Pulmonary artery endothelial cell (primary cell): ENCODE measurements around the gene ZNF573. TPM values are rescaled to one million over a fixed set of nuclear protein-coding genes. Genes with fewer than 3 reads are reported as not detected.
"Not testable (repeated sequence)": the region's sequence is repeated elsewhere in the genome, so short reads cannot be mapped to it uniquely, and the experiment has no call there.

Experiments
- DNase-seq: peaks from one replicate; pipeline ENCODE4 v3.0.0-alpha.2; 2011; ENCODE audit warnings: low read depth, low spot score
- total RNA-seq: library from RNA; depleted of rRNA; stranded (reverse); fragments of >200 nt; gene quantifications from 2 replicates; pipeline ENCODE4 v1.2.3, GENCODE V29; 2014

ZNF573 gene
- total RNA-seq: 3.8 and 4.5 TPM in 2 replicates

- peak; percentile 56 for DNase-seq
These were observed at the start of gene ZNF573 for GRCh38 chr19:37779127-37780005. ZNF573 (minus strand) TSS chr19:37779586; CDS start chr19:37773729, 5,857 bp downstream.

DNA sequence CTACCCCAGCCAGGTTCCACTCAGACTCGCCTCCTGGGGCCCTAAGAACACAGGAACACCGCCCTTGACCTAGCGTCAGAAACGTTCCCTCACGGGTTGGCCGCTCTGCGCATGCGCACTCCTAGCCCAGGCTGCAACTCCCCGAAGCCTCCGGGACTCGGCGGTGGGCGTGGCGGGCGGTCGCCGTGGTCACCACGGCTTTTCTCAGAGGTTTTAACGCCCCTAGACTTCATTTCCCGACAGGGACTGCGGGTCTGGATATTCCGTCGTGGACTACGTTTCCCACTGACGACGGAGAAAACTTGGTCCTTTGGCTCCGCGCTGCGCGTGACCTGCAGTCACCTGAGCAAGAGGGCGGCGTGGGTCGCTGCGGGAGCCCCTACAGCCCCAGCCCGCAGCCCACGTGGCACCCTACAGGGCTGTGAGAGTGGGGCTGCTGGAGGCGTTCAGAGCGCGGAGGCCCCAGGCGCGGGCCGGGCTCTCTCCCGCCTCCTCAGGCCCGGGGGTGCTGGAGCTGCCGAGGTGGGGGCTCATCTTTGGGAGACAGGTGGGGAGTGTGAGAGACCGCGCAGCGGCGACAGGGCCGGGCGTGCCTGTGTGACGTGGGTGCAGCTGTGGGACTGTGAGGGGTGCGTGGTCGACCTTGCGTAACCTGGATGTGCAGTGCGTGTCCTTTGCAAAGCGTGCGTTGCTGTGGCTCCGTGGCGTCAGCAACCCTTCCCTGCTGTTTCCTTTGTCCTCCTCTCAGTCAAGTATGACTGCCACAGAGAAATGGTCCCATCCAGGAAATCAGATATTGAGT is 38.0 kb upstream of the ZNF573 start:
- DNase-seq: no peak

DNA sequence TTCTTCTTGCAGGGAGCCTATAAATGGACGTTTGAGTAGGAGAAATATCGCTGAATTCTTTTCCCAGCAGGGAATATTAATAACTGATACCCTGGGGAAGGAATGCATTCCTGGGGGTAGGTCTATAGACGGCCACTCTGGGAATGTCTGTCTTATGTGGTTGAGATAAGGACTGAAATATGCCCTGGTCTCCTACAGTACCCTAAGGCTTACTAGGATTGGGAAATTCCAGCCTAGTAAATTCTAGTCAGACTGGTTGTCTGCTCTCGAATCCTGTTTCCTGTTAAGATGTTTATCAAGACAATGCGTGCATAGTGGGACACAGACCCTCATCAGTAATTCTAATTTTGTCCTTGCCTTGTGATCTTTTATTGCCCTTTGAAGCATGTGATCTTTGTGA is 36.2 kb upstream of the ZNF573 start:
- DNase-seq: not testable (repeated sequence)

- no peak for DNase-seq
These were observed 34.0 kb upstream of the ZNF573 start for GRCh38 chr19:37813340-37813739.

GRCh38 chr19:37809366-37809765 is 30.0 kb upstream of the ZNF573 start:
- DNase-seq: no peak

GRCh38 chr19:37803249-37803840 is 24.0 kb upstream of the ZNF573 start:
- DNase-seq: no peak

- no peak for DNase-seq
These were observed 11.0 kb upstream of the ZNF573 start for GRCh38 chr19:37790244-37790925.

DNA sequence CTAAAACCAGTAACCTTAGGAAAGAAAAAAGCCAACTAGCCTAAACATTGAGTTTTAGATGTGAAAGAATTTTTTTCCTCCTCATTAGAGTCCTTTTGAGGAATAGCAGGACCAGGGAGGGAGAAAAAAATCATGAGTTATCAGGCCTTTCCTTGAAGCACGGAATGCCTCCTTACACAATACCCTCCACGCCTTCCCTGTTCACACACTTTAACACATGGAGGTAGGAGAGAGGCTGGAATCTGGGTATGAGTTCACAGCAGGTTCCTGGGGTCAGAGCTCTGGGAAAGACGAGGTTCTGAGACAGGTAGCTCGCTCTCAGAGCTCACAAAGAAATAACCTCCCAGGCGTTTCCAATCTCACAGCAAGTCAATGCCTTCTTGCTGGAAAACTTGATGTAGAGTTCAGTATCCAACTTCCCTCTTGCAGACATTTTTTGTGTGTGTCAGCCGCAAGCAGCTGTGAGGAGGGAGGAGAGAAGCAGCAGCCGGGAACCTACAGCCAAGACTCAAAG is 716 bp downstream of the ZNF573 start:
- DNase-seq: no peak

GRCh38 chr19:37770985-37771384 is 8.4 kb downstream of the ZNF573 start:
- DNase-seq: no peak

DNA sequence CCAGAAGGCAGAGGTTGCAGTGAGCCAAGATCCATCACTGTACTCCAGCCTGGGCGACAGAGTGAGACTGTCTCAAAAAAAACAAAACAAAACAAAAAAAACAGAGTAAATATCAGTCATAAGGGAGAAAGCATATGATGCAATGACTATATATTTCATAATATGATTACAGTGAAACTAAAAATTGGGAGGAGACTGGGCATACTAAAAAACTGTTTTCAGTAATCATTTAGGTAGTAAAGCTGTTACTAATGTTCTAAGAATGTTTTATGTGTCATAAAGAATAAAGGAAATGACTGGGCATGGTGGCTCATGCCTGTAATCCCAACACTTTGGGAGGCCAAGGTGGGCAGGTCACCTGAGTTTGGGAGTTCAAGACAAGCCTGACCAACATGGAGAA is 15.9 kb downstream of the ZNF573 start:
- DNase-seq: no peak

GRCh38 chr19:37757683-37758082 is 21.7 kb downstream of the ZNF573 start:
- DNase-seq: not testable (repeated sequence)

GRCh38 chr19:37738371-37738770 is 41.0 kb downstream of the ZNF573 start:
- no peak for DNase-seq

- no peak for DNase-seq
These were observed 54.2 kb downstream of the ZNF573 start for GRCh38 chr19:37725181-37725580.

DNA sequence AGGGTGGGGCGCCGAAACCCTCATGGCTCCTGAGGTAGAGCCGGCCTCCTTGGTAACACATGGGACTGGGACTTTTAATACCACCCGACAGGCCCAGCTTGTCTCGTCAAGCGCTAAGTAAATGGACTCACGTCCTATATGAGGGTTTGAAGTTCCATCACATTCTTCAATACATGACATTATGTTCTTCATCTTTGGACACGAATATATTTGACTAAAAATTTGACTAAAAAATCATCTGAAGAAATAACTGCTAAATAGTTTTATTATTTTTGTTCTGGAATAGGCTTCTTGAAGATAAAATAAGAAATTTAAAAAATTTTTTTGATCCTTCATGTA is 59.5 kb downstream of the ZNF573 start:
- no peak for DNase-seq

DNA sequence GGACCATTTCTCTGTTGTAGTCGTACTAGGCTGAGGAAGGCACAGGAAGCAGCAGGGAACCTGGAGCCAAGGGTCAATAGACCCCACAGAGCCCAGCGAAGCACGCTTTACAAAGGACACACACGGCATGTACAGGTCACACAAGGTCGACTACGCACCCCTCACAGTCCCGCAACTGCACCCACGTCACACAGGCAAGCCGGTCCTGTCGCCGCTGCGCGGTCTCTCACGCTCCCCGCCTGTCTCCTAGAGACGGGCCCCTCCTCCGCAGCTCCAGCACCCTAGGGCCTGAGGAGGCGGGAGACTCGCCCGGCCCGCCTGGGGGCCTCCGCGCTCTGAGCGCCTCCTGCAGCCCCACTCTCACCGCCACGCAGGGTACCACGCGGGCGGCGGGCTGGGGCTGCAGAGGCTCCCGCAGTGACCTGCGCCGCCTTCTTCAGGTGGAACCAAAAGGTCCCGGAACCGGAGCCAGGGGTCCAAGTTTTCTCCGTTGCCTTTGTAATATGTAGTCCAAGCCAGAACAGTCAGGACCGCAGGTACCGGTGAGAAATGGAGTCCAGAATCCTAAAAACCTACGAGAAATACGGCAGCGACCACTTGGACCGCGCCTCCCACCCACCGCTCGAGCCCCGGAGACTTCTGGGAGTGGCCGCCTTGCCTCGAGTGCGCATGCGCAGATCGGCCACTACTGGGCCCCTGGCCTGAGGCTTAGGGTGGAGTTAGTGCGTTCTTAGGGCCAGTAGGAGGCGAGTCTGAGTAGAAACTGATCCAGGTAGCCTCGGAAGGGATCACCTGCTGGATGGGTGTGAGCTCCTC is 60.1 kb downstream of the ZNF573 start, which contains the start of gene ZNF607:
Gene ZNF607 (minus strand): TSS at position 651 of the 816 bp plus-strand sequence. CDS start 8,143 bp downstream, outside the sequence.
- peak; percentile 56 for DNase-seq

GRCh38 chr19:37718304-37718703 is 61.1 kb downstream of the ZNF573 start:
- no peak for DNase-seq

- no peak for DNase-seq
These were observed 63.2 kb downstream of the ZNF573 start for GRCh38 chr19:37716140-37716539.

DNA sequence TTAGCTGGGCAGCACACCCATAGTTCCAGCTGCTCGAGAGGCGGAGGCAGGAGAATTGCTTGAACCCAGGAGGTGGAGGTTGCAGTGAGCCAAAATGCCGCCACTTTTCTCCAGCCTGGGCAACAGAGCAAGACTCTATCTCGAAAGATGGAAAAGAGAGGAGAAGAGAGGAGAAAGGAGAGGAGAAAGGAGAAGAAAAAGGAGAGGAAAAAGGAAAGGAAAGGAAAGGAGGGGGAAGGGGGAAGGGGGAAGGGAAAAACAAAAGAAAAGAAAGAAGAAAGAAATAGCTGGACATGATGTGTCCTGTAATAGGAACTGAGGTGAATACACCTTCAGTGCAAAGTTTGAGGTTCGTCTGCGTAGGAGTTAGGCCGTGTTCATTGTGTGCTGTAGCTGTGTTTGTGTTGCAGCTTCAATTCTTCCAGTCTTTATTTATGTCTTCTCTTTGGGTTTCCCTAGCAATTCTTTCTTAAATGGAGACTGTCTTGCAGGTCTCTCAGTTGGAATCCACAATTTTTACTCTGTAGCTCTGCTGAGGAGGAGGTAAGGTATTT is 73.3 kb downstream of the ZNF573 start:
- DNase-seq: no peak

- DNase-seq: no peak
These were observed 80.3 kb downstream of the ZNF573 start for GRCh38 chr19:37699057-37699456.

- DNase-seq: no peak
These were observed 81.2 kb downstream of the ZNF573 start for GRCh38 chr19:37698216-37698615.
